HG02610 (cell line): ENCODE measurements around the gene ADAMTS1.

ENCODE experiments used
- ATAC-seq: cut with Tn5 transposase; IDR thresholded peaks from one replicate; pipeline ENCODE4 v1.9.1; 2021; ENCODE audit warnings: mild to moderate bottlenecking, moderate library complexity; ENCODE audit not compliant: unreplicated experiment

Gene ADAMTS1

DNA sequence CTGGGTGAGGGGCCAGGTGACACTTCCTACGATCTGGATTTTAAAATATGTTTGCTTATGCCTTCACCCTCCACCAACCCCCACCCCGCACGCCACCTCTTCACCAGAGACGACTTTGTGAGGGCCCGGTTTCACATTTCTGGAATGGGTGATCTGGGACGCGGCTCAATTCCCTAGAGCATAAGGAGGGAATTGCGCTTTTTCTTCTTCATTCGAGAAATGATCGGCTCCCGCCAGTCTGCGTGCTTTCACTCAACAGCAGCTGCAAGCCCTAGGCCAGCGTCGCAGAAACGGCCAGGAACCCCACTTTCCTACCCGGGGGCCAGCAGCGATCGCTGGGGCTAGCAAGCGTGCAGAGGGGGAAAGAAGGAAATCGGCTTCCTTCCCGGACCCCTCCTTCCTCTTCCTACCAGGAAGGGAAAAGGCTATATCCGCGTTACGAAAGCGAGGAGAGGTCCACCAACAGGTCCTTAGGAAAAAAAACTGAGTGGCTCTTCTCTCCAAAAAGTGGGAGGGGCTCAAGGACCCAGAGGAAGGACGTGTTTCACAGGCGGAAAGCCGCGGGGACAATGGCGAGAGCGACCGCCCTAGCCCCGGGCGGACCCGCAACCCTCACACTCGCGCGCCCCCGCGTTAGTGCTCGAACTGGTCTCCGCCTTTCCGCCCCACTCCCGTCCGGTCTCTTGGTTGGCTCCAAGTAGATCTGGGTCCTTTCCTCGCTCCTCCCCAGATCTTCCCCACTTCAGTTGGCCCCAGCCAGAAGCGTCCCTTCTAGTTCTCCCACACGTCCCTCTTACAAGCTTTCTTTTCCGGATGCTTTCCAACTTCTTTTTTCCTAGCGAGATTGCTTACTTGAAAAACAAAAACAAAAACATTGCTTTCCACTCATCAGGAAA is 1.1 kb upstream of the ADAMTS1 start:
- ATAC-seq = no peak

GRCh38 chr21:26845759-26846035 is 488 bp upstream of the ADAMTS1 start:
- no peak for ATAC-seq

DNA sequence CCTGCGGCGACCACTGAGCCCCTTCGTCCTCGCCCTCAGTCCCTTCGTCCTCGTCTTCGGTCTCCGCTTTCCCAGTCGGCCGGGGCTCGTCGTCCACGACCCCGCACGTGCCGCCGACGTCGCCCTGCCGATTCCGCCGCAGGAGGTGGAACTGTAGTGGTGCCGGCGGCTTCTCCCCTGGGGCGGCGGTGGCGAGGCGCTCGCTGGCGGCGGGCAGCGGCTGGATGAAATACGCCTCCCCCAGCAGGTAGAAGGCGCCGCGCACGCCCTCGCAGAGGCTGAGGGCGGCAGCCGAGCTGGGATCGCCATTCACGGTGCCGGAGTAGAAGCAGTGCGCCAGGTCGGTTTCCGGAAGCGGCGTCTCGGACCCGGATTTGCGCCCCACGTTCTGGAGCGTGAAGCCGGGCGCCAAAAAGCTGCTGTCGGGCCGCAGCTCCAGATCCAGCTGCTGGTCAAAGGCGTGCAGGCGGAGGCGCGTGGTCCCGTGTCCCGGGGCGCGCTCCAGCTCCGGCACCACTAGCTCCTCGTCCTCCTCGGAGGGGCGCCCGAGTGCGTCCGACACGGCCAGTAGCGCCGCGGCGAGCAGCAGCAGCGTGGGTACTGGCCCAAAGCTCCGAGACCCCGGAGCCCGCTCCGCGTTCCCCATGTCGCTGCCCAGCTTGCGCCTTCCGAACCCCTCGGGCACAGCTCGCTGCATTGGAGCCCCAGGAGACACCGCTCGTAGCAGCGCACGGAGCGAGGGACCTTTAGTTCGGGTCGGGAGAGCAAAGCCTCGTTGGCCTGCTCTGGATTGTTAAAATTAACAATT is 747 bp downstream of the ADAMTS1 start:
- no peak for ATAC-seq

- no peak for ATAC-seq
Measured at GRCh38 chr21:26843933-26844257, 1.3 kb downstream of the ADAMTS1 start.

DNA sequence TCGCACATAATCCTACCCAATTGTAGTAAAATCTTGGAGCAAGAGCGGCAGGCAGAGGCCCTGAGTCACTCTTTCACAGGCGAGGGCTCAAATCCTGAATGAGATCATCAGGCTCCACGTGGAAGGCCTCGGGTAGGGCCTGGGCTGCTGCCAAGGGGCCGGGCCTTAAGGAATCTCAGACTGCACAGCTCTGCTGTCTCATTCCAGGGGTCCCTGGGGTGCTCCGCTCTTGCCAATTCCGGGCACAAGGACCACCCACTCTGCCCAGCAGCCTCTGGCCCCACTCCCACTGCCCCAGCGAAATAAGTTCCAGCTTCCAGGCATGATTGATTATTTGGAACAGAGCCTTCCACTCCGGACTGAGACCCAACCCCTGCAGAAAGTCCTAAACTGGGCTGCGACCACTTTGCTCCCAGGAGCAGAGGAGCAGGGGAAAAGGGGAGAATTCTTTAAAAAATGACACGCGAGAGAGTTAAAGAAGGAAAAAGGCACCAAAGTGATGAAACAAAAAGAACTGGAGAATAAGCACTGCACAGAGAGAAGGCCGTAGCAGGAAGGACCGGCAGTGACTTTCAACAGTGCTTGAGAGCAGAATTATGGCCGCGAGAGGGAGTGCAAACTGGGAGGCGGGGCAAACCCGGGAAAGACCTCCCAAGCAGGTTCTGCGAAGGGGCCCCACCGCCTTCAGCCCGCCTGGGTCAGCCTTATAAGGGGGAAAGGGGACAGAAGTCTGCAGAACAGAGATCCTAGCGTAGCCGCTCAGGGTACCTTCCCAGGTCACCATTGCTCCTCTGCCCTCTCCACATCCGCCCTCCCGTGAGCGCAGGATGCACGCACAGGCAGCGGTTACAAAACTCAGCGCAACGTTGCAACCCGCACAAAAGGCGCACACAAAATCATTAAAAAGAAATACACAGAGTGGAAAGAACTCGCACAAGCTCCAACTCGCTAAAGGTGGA is 2.0 kb downstream of the ADAMTS1 start:
- ATAC-seq = no peak

GRCh38 chr21:26842300-26842699 is 2.9 kb downstream of the ADAMTS1 start:
- no peak for ATAC-seq

GRCh38 chr21:26840912-26841311 is 4.3 kb downstream of the ADAMTS1 start:
- ATAC-seq = no peak

DNA sequence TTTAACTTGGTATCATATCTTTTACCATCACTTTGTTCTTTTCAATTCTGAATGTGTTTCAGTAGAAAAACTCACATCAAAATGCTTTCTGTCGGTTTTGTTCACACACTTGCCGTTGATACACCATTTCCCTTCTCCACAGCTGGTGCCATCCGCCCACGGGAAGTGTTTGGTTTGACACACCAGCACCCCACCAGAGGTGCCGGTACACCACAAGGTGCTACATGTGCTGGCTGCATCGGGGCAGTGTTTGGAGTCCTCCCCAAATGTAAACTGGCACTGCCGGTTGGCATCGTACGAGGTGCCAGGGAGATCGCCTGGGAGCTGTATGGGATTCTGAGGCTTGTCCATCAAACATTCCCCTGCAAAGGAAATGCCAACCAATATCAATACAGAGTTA is 5.0 kb downstream of the ADAMTS1 start:
- no peak for ATAC-seq

GRCh38 chr21:26837539-26837938 is 7.7 kb downstream of the ADAMTS1 start:
- ATAC-seq = no peak

GRCh38 chr21:26836528-26836927 is 8.7 kb downstream of the ADAMTS1 start:
- ATAC-seq = no peak

- no peak for ATAC-seq
Measured at GRCh38 chr21:26835714-26836265, 9.4 kb downstream of the ADAMTS1 start.

DNA sequence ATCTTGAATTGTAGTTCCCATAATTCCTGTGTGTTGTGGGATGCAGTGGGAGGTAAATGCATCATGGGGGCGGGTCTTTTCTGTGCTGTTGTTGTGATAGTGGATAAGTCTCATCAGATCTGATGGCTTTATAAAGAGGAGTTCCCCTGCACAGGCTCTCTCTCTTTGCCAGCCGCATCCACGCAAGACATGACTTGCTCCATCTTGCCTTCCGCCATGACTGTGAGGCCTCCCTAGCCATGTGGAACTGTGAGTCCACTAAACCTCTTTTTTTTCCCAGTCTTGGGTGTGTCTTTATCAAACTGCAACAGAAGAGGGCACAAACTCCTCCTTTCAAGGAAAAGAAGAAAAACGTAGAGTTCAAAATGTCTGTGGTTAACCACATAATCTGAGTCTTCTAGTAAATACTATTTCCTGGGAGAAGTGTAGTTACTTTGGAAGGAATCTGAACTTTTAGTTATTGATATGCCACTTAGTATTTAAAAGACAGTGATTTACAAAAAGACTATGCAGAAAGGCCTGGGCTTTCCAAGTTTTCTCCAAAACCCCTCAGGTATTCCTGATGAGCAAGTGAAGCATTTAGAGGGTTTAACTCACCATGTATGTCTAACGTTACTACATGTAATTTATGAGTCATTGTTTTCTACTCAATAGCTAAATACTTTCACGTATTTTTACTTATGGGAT is 10.0 kb downstream of the ADAMTS1 start:
- ATAC-seq = no peak

- no peak for ATAC-seq
Measured at GRCh38 chr21:26834181-26834905, 10.9 kb downstream of the ADAMTS1 start.

GRCh38 chr21:26833460-26833939 is 11.7 kb downstream of the ADAMTS1 start:
- ATAC-seq = no peak

DNA sequence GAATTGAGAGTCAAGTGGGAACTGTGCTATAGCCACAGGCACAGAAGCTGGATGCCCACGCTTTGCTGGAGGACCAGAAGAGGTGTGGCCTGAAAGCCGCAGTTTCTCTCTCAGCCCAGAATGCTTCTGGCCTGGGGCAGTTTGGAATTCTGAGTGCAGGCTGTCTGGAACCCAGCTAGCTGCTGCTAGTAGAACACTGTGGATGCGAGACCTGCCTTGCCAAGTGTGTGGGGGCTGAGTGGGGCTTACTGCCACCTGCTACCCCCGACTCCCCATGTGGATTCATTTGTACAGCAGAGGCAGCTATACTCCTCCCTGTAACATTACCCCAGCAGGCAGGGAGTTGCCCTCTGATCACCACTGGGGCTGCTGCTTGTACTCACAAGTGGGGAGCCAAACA is 12.2 kb downstream of the ADAMTS1 start:
- no peak for ATAC-seq

GRCh38 chr21:26832546-26832945 is 12.7 kb downstream of the ADAMTS1 start:
- ATAC-seq = no peak

GRCh38 chr21:26826801-26827200 is 18.4 kb downstream of the ADAMTS1 start:
- ATAC-seq = no peak

DNA sequence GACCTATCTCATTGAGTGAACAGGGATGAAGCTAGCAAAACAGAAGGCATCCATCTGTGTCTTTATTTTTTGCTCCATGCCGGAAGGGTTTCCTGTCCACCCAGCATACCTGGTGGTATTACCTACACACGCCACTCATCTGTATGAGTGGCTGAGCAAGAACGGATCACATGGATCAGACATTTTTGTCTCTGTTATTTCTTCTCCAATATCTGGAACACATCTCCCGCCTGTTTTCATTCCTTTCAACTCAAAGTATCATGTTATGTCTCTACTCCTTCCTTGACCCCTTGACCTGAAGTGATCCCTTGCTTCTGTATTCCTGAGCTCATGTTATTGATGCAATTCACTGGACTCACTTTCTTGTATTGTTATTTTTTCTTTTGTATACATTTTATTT is 24.7 kb downstream of the ADAMTS1 start:
- ATAC-seq = no peak

DNA sequence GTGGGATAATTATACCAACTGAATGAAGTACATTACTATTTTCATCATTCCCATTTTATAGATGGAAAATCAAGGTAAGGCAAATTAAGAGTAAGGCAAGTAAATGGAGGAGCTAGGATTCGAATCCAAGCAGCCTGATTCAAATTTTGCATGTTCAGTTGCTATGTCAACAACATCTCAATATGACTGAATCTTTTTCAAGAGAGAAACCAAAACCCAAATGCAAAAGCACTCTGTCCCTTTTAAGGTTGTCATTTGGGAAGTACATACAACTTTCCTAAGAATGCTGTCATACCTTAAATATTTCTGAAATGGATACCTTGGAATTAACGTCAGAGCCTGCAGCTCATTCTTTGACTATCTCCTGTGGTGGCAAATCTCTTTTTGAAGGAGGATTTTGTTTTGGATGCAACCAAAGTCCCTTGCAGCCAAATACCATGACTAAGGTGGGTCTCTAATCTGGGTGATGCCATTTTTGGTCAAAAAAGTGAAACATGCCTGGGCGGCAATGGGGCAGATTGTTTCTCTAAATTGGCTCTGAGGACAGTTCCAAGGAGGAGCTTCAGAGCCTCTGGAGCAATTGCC is 25.4 kb downstream of the ADAMTS1 start:
- ATAC-seq = no peak
